Gastrocnemius medialis (tissue), 4 donors: ENCODE data around the gene CAVIN2. TPM values are rescaled to one million over a fixed set of nuclear protein-coding genes. Genes with fewer than 3 reads are reported as not detected.

Experiments used
- ATAC-seq, 2 donors: fragments of 150-250 bp; one replicate each; pipeline ENCODE4 v1.9.1; 2016
- DNase-seq, 2 donors: peaks; one replicate each; pipeline ENCODE4 v3.0.0-alpha.2; 2019
- H3K27ac ChIP-seq, 4 donors: fragments of 200-600 bp; sonication (generic); 1 replicate in 1 of 4; 2 replicates in 3 of 4; pipeline ENCODE4 v1.5.1; 2016 to 2018; ENCODE audit warnings: mild to moderate bottlenecking in 2 of 4, moderate library complexity in 1 of 4
- H3K27me3 ChIP-seq, 3 donors: fragments of 200-600 bp; sonication (generic) in 2 of 3; 1 replicate in 1 of 3; 2 replicates in 2 of 3; pipeline versions ENCODE4 v1.5.1 to v1.6.0; 2016 to 2019; ENCODE audit warnings: mild to moderate bottlenecking in 1 of 3, moderate library complexity in 1 of 3
- H3K36me3 ChIP-seq, 2 donors: fragments of 200-600 bp; sonication (generic) in 1 of 2; one replicate each; pipeline ENCODE4 v1.5.1; 2017 to 2018
- H3K4me1 ChIP-seq, 2 donors: fragments of 200-600 bp; sonication (generic) in 1 of 2; one replicate each; pipeline ENCODE4 v1.5.1; 2016 to 2017; ENCODE audit warnings: mild to moderate bottlenecking in 2 of 2
- H3K4me3 ChIP-seq, 4 donors: fragments of 200-600 bp; sonication (generic) in 3 of 4; 1 replicate in 1 of 4; 2 replicates in 3 of 4; pipeline ENCODE4 v1.5.1; 2016 to 2019; ENCODE audit warnings: mild to moderate bottlenecking in 2 of 4
- H3K9me3 ChIP-seq, 3 donors: fragments of 200-600 bp; sonication (generic) in 2 of 3; 1 replicate in 1 of 3; 2 replicates in 2 of 3; pipeline ENCODE4 v1.5.1; 2016 to 2019
- CTCF ChIP-seq, 5 experiments: fragments of 450-650 bp in 3 of 5; fragments of 200-600 bp in 2 of 5; sonication (generic) in 2 of 5; IDR thresholded peaks in 4 of 5; conservative IDR thresholded peaks in 1 of 5; 1 replicate in 4 of 5; 2 replicates in 1 of 5; pipeline ENCODE4 v1.5.1; 2016 to 2019; ENCODE audit warnings: antibody characterized with exemption in 5 of 5, mild to moderate bottlenecking in 3 of 5, moderate library complexity in 3 of 5
- POLR2A ChIP-seq, 2 donors: fragments of 450-650 bp; IDR thresholded peaks; one replicate each; pipeline ENCODE4 v1.6.1; 2017; ENCODE audit warnings: antibody characterized with exemption in 2 of 2, mild to moderate bottlenecking in 2 of 2, moderate library complexity in 2 of 2
- in situ Hi-C, 4 donors: fragments of 200-750 bp; cut with MboI; loops; one replicate each; pipeline versions ENCODE4 v1.15.0 to v1.8.0; 2017; ENCODE audit warnings: low sequenced_read_pairs in 4 of 4
- intact Hi-C: fragments of 100-400 bp; cut with DNase I; formaldehyde crosslinking; loops from one replicate; pipeline ENCODE4 v1.15.1; 2023; ENCODE audit warnings: low total_unique reads
- total RNA-seq, 4 donors: library from RNA; depleted of rRNA; stranded (reverse); fragments of >200 nt; gene quantifications; one replicate each; pipeline versions ENCODE4 v1.1.0 to v1.2.3, GENCODE V29; 2016

The CAVIN2 gene
- total RNA-seq, 4 donors from 2014 or later: 15.1 to 35.4 (median 31.1) TPM

DNA sequence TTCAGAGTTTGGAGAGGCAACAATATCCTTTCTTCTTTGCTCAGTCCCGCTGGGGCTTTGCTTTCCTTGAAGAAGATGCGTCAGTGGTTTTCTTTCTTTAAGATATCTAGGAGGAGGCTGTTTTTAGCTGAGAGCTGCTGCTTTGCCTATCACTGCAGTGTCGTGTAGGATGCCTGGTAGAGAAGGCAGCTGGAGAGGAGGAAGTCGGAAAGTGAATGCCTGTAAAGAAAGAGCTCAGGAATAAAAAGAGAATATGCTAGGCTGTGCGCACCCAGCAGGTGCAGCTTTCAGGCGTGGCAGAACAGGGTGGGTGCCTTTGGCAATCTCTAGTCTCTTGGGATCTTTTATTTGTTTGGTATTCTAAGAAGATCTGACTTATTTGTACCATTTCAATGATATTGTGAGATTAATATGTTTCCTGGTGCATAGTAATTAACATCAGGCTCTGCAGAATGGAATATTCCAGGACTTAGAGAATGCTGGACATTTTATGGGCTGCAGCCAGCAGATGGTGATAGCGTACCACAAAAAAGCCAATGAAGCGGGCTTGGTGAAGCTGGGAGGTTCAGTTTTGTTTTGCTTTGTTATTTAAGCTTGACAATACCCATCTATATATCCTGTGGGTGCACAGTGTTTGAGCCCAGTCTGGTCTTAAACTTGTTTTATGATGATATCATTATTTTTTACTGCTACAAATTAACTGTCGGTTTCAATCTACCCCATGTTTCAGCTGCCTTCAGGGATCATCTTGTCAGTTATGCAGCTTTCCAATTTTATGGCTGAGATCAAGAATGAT lies 34.9 kb downstream of the CAVIN2 start:
- in situ Hi-C loops: loop anchor here in 3 of 4 donors (5.0 kb wide), 2 partner anchors 345 to 350 kb away; no protein-coding TSS in a partner anchor
- Histone ChIP-seq H3K27me3 (no peaks in the 10 kb centered on the region), H3K9me3 (no peaks in the 10 kb centered on the region), H3K4me3 (peak overlapping the region in 2 of 4 donors; percentile 17 to 29), H3K27ac (no peak overlapping the region), H3K36me3 (no peaks in the 10 kb centered on the region), H3K4me1 (no peaks in the 10 kb centered on the region)
- intact Hi-C loops: loop anchor here (1.0 kb wide), 1 partner anchor 350 kb away; no protein-coding TSS in a partner anchor
- DNase-seq: peak in 1 of 2 donors; percentile 22
- peak; percentile 42 to 62 for ATAC-seq
- TF ChIP-seq CTCF (IDR thresholded peaks at IDR 0.05 in 4 of 5, conservative IDR thresholded peaks at IDR 0.05 in 1 of 5) (peak; percentile 21 to 71 (median 62)), POLR2A (IDR thresholded peaks at IDR 0.05) (no peak)

- no peaks in the 10 kb centered on the region for H3K36me3 ChIP-seq
- intact Hi-C loops: no loop called here
- DNase-seq (no peak), ATAC-seq (no peak)
- H3K27me3 ChIP-seq: no peaks in the 10 kb centered on the region
- TF ChIP-seq CTCF (IDR thresholded peaks at IDR 0.05 in 4 of 5, conservative IDR thresholded peaks at IDR 0.05 in 1 of 5): no peak
- no peak for TF ChIP-seq POLR2A (IDR thresholded peaks at IDR 0.05)
- H3K4me3 ChIP-seq: no peak overlapping the region
- no peaks in the 10 kb centered on the region for H3K9me3 ChIP-seq
- H3K4me1 ChIP-seq: no peaks in the 10 kb centered on the region
- in situ Hi-C loops: loop anchor here in 1 of 4 donors (10.0 kb wide), 1 partner anchor 348 kb away; no protein-coding TSS in a partner anchor
- H3K27ac ChIP-seq: no peak overlapping the region
Observed at GRCh38 chr2:191806396-191806795, 40.5 kb downstream of the CAVIN2 start.

- TF ChIP-seq POLR2A (IDR thresholded peaks at IDR 0.05) (no peak), CTCF (IDR thresholded peaks at IDR 0.05 in 4 of 5, conservative IDR thresholded peaks at IDR 0.05 in 1 of 5) (no peak)
- intact Hi-C loops (no loop called here), in situ Hi-C loops (loop anchor here in 1 of 4 donors (10.0 kb wide), 1 partner anchor 350 kb away; no protein-coding TSS in a partner anchor)
- H3K4me3 ChIP-seq: no peak overlapping the region
- ATAC-seq: no peak
- no peaks in the 10 kb centered on the region for H3K27me3 ChIP-seq
- H3K36me3 ChIP-seq: no peaks in the 10 kb centered on the region
- no peaks in the 10 kb centered on the region for H3K4me1 ChIP-seq
- no peak for DNase-seq
- no peak overlapping the region for H3K27ac ChIP-seq
- no peaks in the 10 kb centered on the region for H3K9me3 ChIP-seq
Observed at GRCh38 chr2:191804766-191805165, 42.1 kb downstream of the CAVIN2 start.

- intact Hi-C loops: no loop called here
- in situ Hi-C loops: loop anchor here in 1 of 4 donors (10.0 kb wide), 1 partner anchor 352 kb away; no protein-coding TSS in a partner anchor
- no peak for TF ChIP-seq POLR2A (IDR thresholded peaks at IDR 0.05)
- no peak for TF ChIP-seq CTCF (IDR thresholded peaks at IDR 0.05 in 4 of 5, conservative IDR thresholded peaks at IDR 0.05 in 1 of 5)
- Histone ChIP-seq H3K36me3 (no peaks in the 10 kb centered on the region), H3K27me3 (no peaks in the 10 kb centered on the region), H3K27ac (no peak overlapping the region), H3K9me3 (no peaks in the 10 kb centered on the region), H3K4me1 (no peaks in the 10 kb centered on the region), H3K4me3 (no peak overlapping the region)
- DNase-seq (no peak), ATAC-seq (no peak)
Observed at GRCh38 chr2:191803007-191803406, 43.9 kb downstream of the CAVIN2 start.
